Activated T-cell treated with anti-CD3 and anti-CD28 coated beads, Interleukin-2, amount 50 U/mL, for 24 hours (primary cell): ENCODE results near the gene SPATA12.

Experiments used
- DNase-seq: peaks from one replicate; pipeline ENCODE4 v3.0.0-alpha.2; 2020
- H3K27ac Mint-ChIP-seq: 2 replicates; pipeline ENCODE4 v1.8.0; 2020; ENCODE audit warnings: mild to moderate bottlenecking, mixed read lengths
- H3K27me3 Mint-ChIP-seq: 2 replicates; pipeline ENCODE4 v1.8.0; 2020; ENCODE audit warnings: mixed read lengths
- H3K36me3 Mint-ChIP-seq: 2 replicates; pipeline ENCODE4 v1.8.0; 2020; ENCODE audit warnings: low read depth, mixed read lengths
- H3K4me1 Mint-ChIP-seq: 2 replicates; pipeline ENCODE4 v1.8.0; 2020; ENCODE audit warnings: low read depth, mixed read lengths
- H3K4me3 Mint-ChIP-seq: 2 replicates; pipeline ENCODE4 v1.8.0; 2020; ENCODE audit warnings: mild to moderate bottlenecking, moderate library complexity, mixed read lengths
- H3K9me3 Mint-ChIP-seq: 2 replicates; pipeline ENCODE4 v1.8.0; 2020; ENCODE audit warnings: mixed read lengths

SPATA12 gene

DNA sequence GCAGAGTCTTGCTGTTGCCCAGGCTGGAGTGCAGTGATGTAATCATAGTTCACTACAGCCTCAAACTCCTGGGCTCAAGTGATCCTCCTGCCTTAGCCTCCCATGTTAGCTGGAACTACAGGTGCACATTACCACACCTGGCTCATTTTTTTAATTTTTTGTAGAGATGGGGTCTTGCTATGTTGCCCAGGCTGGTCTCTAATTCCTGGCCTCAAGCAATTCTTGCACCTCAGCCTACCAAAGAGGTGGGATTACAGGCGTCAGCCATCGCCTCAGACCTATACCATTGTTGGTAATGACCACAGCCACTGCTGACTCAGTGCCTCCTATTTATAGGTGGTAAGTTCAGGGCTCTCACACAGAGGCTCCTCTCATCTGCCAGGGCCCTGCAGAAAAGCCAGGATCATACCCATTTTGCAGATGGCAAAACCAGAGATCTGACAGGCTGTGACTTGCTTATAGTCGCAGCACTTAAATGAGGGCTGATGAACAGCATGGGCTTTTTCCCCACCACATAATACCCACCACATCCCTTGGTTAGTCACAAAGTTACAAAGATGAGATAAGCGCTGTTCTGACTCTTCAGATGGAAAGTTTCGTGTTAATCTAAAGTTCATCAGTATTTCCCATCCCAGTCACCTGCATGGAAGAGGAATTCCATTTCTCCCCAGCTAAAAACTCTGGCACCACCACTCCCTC lies 21.8 kb upstream of the SPATA12 start:
- Mint-ChIP-seq H3K27me3 (peaks cover 5% of the 10 kb centered on the region), H3K4me3 (no peak overlapping the region), H3K27ac (no peak overlapping the region), H3K4me1 (no peaks in the 10 kb centered on the region), H3K36me3 (no peaks in the 10 kb centered on the region), H3K9me3 (no peaks in the 10 kb centered on the region)
- DNase-seq: no peak

- Mint-ChIP-seq H3K36me3 (no peaks in the 10 kb centered on the region), H3K9me3 (no peaks in the 10 kb centered on the region), H3K4me1 (no peaks in the 10 kb centered on the region), H3K4me3 (no peak overlapping the region), H3K27me3 (peaks cover 5% of the 10 kb centered on the region), H3K27ac (no peak overlapping the region)
- no peak for DNase-seq
These were observed 18.8 kb upstream of the SPATA12 start for GRCh38 chr3:57041674-57042073.

- Mint-ChIP-seq H3K36me3 (no peaks in the 10 kb centered on the region), H3K4me3 (no peak overlapping the region), H3K4me1 (no peaks in the 10 kb centered on the region), H3K9me3 (no peaks in the 10 kb centered on the region), H3K27me3 (peaks cover 4% of the 10 kb centered on the region), H3K27ac (no peak overlapping the region)
- no peak for DNase-seq
These were observed 16.9 kb upstream of the SPATA12 start for GRCh38 chr3:57043518-57043917.

DNA sequence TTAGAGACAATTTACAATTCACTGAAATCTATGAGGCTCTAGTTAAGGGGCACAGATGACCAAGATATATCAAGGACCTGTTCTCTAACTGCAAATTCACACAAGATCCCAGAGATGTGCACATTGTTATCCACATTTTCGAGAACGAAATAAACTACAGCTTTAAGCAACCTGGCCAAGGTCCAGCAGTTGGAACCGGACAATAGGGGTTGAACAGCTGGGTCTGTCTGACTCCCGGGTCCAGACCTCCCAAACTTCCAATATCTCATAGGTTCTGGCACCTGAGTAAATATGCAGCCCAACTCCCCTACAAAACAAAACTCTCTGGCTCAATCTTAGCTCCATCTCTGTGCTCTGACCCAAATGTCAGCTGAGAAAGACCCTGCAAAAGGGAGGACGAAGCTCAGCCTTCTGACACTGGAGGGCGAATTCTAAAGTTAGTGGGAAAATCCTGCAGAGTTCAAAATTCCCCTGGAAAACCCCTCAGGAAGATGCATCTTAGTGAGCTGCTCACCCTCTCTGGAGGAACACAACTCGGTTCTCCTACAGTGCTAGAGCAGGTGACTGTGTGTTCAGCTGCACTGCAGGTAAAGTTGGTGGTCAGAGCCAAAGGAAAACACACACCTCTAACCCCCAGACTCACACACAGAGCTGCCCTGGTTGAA lies 14.2 kb upstream of the SPATA12 start:
- H3K9me3 Mint-ChIP-seq: no peaks in the 10 kb centered on the region
- H3K27me3 Mint-ChIP-seq: peaks cover 4% of the 10 kb centered on the region
- no peaks in the 10 kb centered on the region for H3K36me3 Mint-ChIP-seq
- H3K27ac Mint-ChIP-seq: no peak overlapping the region
- H3K4me1 Mint-ChIP-seq: no peaks in the 10 kb centered on the region
- DNase-seq: no peak
- no peak overlapping the region for H3K4me3 Mint-ChIP-seq

DNA sequence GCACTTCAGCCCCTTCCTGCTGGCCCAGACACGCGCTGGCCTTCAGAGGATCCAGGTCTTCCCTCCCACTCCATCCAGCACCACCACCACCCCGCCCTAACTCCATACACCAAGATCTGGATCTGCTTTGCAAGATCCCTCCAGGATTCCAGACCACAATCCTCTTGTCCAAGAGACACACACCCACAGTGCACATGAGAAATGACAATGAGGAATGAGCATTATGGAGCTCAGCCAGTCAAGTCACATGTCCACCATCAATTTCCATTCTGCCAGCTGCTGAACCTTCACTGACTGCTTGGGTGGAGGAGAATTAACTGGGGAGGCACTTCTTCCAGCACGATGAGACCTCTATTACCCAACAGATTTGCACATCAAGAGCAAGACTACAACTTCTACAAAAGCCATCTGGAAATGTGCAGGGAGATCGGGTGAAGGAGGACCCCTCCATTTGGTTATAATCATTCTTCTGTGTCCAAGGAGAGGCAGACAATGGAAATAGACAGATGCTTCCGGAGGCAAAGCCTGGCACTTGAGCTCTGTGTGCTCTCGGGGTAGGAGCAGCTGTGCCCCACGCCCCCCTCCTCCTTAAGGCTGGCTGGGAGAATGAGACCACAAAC lies 12.3 kb upstream of the SPATA12 start:
- Mint-ChIP-seq H3K4me3 (no peak overlapping the region), H3K27ac (no peak overlapping the region), H3K27me3 (peaks cover 4% of the 10 kb centered on the region), H3K4me1 (no peaks in the 10 kb centered on the region), H3K9me3 (no peaks in the 10 kb centered on the region), H3K36me3 (no peaks in the 10 kb centered on the region)
- DNase-seq: no peak

DNA sequence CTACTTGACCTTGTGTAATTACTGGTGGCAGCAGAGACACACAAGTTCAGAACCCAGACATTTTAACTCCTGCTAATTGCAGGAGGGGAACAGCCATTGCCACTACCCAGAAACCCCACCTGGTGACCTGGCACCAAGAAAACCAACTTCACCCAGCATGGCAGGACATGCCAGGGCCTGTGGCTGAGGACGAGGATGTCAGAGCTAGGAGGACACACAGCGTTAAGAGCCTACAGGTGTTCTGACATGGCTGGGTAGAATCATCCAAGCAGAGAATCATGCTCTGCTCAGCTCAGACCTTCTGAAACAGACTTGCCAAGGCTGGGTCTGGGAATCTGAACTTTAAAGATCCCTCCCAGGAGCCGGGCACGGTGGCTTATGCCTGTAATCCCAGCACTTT lies 11.7 kb upstream of the SPATA12 start:
- Mint-ChIP-seq H3K36me3 (no peaks in the 10 kb centered on the region), H3K4me3 (no peak overlapping the region), H3K27ac (no peak overlapping the region), H3K4me1 (no peaks in the 10 kb centered on the region), H3K27me3 (peaks cover 10% of the 10 kb centered on the region), H3K9me3 (no peaks in the 10 kb centered on the region)
- no peak for DNase-seq

DNA sequence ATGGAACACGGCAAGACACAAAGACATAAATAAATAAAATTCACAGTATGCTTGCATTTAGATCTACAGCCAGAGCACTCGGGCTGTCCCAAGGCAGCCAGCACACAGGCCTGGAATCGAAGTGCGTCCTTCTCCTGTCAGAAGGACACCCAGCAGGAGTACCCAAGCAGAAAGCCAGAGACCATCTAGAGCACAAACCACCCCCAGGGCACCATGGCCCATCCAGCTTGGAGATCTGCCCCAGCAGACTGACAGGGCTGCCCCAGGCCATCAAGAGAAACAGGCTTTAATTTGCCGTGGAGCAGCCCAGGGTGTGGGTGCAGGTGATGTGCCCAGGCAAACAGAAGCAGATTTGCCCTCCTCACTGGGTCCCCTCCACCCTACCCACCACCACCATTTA lies 7.8 kb upstream of the SPATA12 start:
- Mint-ChIP-seq H3K27ac (no peak overlapping the region), H3K9me3 (no peaks in the 10 kb centered on the region), H3K36me3 (no peaks in the 10 kb centered on the region), H3K4me1 (no peaks in the 10 kb centered on the region), H3K4me3 (no peak overlapping the region), H3K27me3 (peaks cover 13% of the 10 kb centered on the region)
- no peak for DNase-seq

DNA sequence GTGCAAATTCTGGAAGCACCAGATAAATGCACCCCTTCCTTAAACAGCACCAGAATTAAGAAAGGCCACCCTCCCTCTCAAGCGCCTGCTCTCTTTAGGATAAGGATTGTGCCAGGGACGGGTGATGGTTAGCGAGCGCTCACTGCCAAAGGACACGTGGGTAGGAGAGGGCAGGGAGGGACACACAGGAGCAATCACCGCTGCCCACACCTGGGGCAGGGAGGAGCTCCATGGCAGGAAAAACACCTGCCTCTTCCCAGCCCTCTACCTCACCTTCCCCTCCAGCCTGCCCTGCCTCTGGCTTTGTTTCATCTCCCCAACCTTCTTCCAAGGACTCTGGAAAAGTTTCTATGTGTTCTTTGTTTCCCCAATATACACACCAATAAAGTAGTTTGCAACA lies 7.3 kb upstream of the SPATA12 start:
- DNase-seq: no peak
- Mint-ChIP-seq H3K27me3 (peaks cover 15% of the 10 kb centered on the region), H3K9me3 (no peaks in the 10 kb centered on the region), H3K4me1 (no peaks in the 10 kb centered on the region), H3K4me3 (no peak overlapping the region), H3K36me3 (no peaks in the 10 kb centered on the region), H3K27ac (no peak overlapping the region)

GRCh38 chr3:57057351-57057750 lies 3.1 kb upstream of the SPATA12 start:
- no peak overlapping the region for H3K27ac Mint-ChIP-seq
- H3K27me3 Mint-ChIP-seq: peaks cover 18% of the 10 kb centered on the region
- no peak for DNase-seq
- H3K4me1 Mint-ChIP-seq: no peaks in the 10 kb centered on the region
- no peaks in the 10 kb centered on the region for H3K36me3 Mint-ChIP-seq
- H3K4me3 Mint-ChIP-seq: no peak overlapping the region
- no peaks in the 10 kb centered on the region for H3K9me3 Mint-ChIP-seq

DNA sequence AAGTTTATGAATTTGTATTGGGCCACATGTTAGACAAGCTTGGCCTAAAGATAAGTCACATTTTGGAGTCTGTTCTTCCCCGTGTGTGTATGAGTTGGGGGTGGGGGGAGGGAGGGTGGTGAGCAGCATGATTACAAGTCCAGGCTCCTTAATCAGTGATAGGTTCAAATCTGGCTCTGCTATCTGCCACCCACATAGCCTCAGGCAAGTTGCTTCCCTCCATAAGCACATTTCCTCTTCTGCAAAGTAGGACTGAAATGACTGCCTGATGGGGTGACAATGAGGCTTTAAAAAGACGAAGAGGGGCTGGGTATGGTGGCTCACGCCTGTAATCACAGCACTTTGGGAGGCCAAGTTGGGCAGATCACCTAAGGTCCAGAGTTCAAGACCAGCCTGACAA lies 1.1 kb upstream of the SPATA12 start:
- H3K9me3 Mint-ChIP-seq: no peaks in the 10 kb centered on the region
- H3K36me3 Mint-ChIP-seq: no peaks in the 10 kb centered on the region
- peaks cover 11% of the 10 kb centered on the region for H3K27me3 Mint-ChIP-seq
- H3K4me3 Mint-ChIP-seq: no peak overlapping the region
- H3K27ac Mint-ChIP-seq: no peak overlapping the region
- H3K4me1 Mint-ChIP-seq: no peaks in the 10 kb centered on the region
- DNase-seq: no peak

DNA sequence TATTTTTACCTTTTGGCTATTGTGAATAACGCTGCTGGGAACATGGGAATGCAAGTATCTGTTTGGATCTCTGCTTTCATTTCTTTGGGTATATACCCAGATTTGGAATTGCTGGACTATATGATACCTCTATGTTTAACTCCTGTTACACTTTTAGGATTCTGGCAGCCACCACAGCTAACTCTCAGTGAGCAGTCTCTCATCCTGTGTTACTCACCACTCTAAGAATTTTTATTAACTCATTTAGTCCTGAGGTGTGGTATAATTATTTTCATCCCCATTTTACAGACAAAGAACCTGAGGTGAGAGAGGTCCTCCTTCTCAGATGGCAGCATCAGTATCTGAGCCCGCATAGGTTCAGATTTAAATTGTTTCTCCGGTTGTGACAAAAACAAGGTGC lies 1.1 kb downstream of the SPATA12 start:
- peaks cover 5% of the 10 kb centered on the region for H3K27me3 Mint-ChIP-seq
- no peaks in the 10 kb centered on the region for H3K9me3 Mint-ChIP-seq
- no peak overlapping the region for H3K27ac Mint-ChIP-seq
- H3K36me3 Mint-ChIP-seq: no peaks in the 10 kb centered on the region
- H3K4me3 Mint-ChIP-seq: no peak overlapping the region
- no peak for DNase-seq
- H3K4me1 Mint-ChIP-seq: no peaks in the 10 kb centered on the region

DNA sequence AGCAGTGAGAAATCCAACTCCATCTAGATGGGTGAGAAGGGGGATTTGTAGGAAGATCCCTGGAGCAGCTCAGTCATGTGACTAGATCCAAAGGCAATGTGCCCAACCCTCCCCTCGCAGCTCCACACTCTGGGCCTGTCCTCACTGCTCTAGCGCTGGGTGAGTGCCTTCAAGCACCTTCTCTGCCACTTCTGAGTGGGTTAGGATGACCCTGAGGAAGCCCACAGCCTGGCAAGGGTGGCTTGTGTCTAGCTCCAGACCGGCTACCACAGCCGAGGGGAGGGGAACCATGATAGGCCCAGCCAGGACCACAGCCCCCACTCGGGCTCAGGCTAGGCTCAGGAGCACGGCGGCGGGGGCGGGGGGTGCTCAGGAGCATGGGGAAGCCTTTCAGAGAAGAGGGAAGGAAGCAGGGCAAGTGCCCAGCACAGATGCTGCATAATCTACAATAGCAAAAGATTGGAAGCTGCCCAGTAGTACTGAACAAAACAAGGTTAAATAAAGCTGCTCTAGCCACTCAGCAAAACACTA lies 1.7 kb downstream of the SPATA12 start:
- Mint-ChIP-seq H3K27ac (no peak overlapping the region), H3K4me3 (no peak overlapping the region), H3K27me3 (peaks cover 5% of the 10 kb centered on the region), H3K9me3 (no peaks in the 10 kb centered on the region), H3K36me3 (no peaks in the 10 kb centered on the region), H3K4me1 (no peaks in the 10 kb centered on the region)
- no peak for DNase-seq

DNA sequence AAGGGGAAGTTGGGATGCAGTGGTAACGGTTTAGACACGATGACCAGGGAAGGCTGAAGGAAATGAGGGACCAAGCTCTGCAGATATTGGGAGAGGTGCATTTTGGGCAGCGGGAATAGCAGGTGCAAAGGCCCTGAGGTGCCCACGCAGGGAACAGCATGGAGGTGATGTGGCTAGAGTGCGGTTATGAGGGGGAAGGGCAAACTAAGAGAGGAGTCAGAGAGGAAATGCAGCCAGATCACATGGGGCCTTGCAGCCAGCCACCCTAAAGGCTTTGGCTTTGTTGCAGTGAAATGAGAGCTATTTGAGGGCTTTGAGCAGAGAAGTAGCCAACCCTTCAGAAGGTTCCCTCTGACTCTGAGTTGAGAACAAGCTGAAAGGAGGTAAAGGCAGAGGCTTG lies 2.6 kb downstream of the SPATA12 start:
- Mint-ChIP-seq H3K4me3 (no peak overlapping the region), H3K27ac (no peak overlapping the region), H3K27me3 (peaks cover 3% of the 10 kb centered on the region), H3K9me3 (no peaks in the 10 kb centered on the region), H3K36me3 (no peaks in the 10 kb centered on the region), H3K4me1 (no peaks in the 10 kb centered on the region)
- no peak for DNase-seq

DNA sequence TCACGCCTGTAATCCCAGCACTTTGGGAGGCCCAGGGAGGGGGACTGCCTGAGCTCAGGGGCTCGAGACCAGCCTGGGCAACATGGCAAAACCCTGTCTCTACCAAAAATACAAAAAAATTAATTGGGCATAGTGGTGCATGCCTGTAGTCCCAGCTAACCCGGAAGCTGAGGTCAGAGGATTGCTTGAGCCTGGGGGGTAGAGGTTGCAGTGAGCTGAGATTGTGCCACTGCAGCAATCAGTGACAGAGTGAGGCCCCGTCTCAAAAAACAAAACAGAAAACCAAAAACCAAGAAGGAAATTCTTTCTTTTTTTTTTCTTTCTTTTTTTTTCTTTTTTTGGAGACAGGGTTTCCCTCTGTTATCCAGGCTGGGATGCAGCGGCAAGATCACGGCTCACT lies 3.5 kb downstream of the SPATA12 start:
- H3K4me1 Mint-ChIP-seq: peaks cover 6% of the 10 kb centered on the region

DNA sequence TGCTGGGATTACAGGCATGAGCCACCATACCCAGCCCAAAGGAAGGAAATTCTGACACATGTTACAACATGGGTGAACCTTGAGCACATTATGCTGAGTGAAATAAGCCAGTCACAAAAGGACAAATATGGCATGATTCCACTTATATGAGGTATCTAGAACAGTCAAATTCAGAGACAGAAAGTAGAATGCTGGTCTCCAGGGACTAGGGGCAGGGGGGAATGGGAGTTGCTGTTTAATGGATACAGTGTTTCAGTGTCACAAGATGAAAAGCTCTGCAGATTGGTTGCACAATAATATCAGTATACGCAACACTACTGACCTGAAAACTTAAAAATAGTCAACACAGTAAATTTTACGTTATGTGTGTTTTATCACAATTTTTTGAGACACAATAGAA lies 4.1 kb downstream of the SPATA12 start:
- H3K4me3 Mint-ChIP-seq: no peak overlapping the region
- peaks cover 3% of the 10 kb centered on the region for H3K27me3 Mint-ChIP-seq
- H3K36me3 Mint-ChIP-seq: no peaks in the 10 kb centered on the region
- DNase-seq: no peak
- H3K4me1 Mint-ChIP-seq: peaks cover 6% of the 10 kb centered on the region
- H3K27ac Mint-ChIP-seq: no peak overlapping the region
- no peaks in the 10 kb centered on the region for H3K9me3 Mint-ChIP-seq

More for the DNA sequence above, 3.5 kb downstream of the SPATA12 start:
- Mint-ChIP-seq H3K9me3 (no peaks in the 10 kb centered on the region), H3K27me3 (peaks cover 3% of the 10 kb centered on the region), H3K27ac (no peak overlapping the region), H3K4me3 (no peak overlapping the region), H3K36me3 (no peaks in the 10 kb centered on the region)
- no peak for DNase-seq
